ENCODE measurements around the gene ADAMTS17.

Gene ADAMTS17

GRCh38 chr15:100115066-100115710, 226.6 kb downstream of the ADAMTS17 start:
- no peak overlapping the region for H3K4me2 ChIP-seq (ENCODE audit: low read length)
- no peaks in the 10 kb centered on the region for H4K20me1 ChIP-seq (ENCODE audit: control insufficient read depth, insufficient read depth, low read depth, low read length)
- TF ChIP-seq CTCF (IDR thresholded peaks at IDR 0.05; ENCODE audit: low read depth, low read length, poor library complexity, severe bottlenecking) (no peak), EZH2phosphoT487 (IDR thresholded peaks at IDR 0.05; ENCODE audit: borderline replicate concordance, low read length) (no peak)
- H3K27ac ChIP-seq (ENCODE audit: low read depth, low read length): no peak overlapping the region
- H3K27me3 ChIP-seq (ENCODE audit: control insufficient read depth, low read length): no peaks in the 10 kb centered on the region
- no peaks in the 10 kb centered on the region for H3K4me1 ChIP-seq (ENCODE audit: control insufficient read depth, low read length)
- H3K9me3 ChIP-seq (ENCODE audit: control insufficient read depth, insufficient read depth, low read length): no peaks in the 10 kb centered on the region
- H3K9me2 ChIP-seq (replicated peaks; ENCODE audit: control insufficient read depth, low read length): no peaks in the 10 kb centered on the region
- H3K79me2 ChIP-seq (ENCODE audit: control insufficient read depth, low read length): no peaks in the 10 kb centered on the region
- no peaks in the 10 kb centered on the region for H3F3A ChIP-seq (ENCODE audit: control insufficient read depth, insufficient read depth)
- no peaks in the 10 kb centered on the region for H3K36me3 ChIP-seq (ENCODE audit: control insufficient read depth, low read length)
- H3K4me3 ChIP-seq (ENCODE audit: low read length): no peak overlapping the region

- Histone ChIP-seq H3K4me2 (ENCODE audit: low read length) (no peak overlapping the region), H3K9me2 (replicated peaks; ENCODE audit: control insufficient read depth, low read length) (no peaks in the 10 kb centered on the region), H3K36me3 (ENCODE audit: control insufficient read depth, low read length) (no peaks in the 10 kb centered on the region), H3K9me3 (ENCODE audit: control insufficient read depth, insufficient read depth, low read length) (no peaks in the 10 kb centered on the region), H3K27me3 (ENCODE audit: control insufficient read depth, low read length) (no peaks in the 10 kb centered on the region), H3F3A (ENCODE audit: control insufficient read depth, insufficient read depth) (no peaks in the 10 kb centered on the region), H4K20me1 (ENCODE audit: control insufficient read depth, insufficient read depth, low read depth, low read length) (no peaks in the 10 kb centered on the region), H3K4me3 (ENCODE audit: low read length) (no peak overlapping the region), H3K4me1 (ENCODE audit: control insufficient read depth, low read length) (no peaks in the 10 kb centered on the region), H3K79me2 (ENCODE audit: control insufficient read depth, low read length) (no peaks in the 10 kb centered on the region), H3K27ac (ENCODE audit: low read depth, low read length) (no peak overlapping the region)
- TF ChIP-seq EZH2phosphoT487 (IDR thresholded peaks at IDR 0.05; ENCODE audit: borderline replicate concordance, low read length): no peak
- no peak for TF ChIP-seq CTCF (IDR thresholded peaks at IDR 0.05; ENCODE audit: low read depth, low read length, poor library complexity, severe bottlenecking)
Observed at GRCh38 chr15:100114571-100114970, 227.2 kb downstream of the ADAMTS17 start.

- H3K36me3 ChIP-seq (ENCODE audit: control insufficient read depth, low read length): no peaks in the 10 kb centered on the region
- no peak overlapping the region for H3K4me2 ChIP-seq (ENCODE audit: low read length)
- H3F3A ChIP-seq (ENCODE audit: control insufficient read depth, insufficient read depth): no peaks in the 10 kb centered on the region
- TF ChIP-seq CTCF (IDR thresholded peaks at IDR 0.05; ENCODE audit: low read depth, low read length, poor library complexity, severe bottlenecking): no peak
- no peak for TF ChIP-seq EZH2phosphoT487 (IDR thresholded peaks at IDR 0.05; ENCODE audit: borderline replicate concordance, low read length)
- H3K9me2 ChIP-seq (replicated peaks; ENCODE audit: control insufficient read depth, low read length): no peaks in the 10 kb centered on the region
- no peaks in the 10 kb centered on the region for H3K79me2 ChIP-seq (ENCODE audit: control insufficient read depth, low read length)
- H3K27me3 ChIP-seq (ENCODE audit: control insufficient read depth, low read length): no peaks in the 10 kb centered on the region
- no peak overlapping the region for H3K27ac ChIP-seq (ENCODE audit: low read depth, low read length)
- no peak overlapping the region for H3K4me3 ChIP-seq (ENCODE audit: low read length)
- no peaks in the 10 kb centered on the region for H3K4me1 ChIP-seq (ENCODE audit: control insufficient read depth, low read length)
- no peaks in the 10 kb centered on the region for H3K9me3 ChIP-seq (ENCODE audit: control insufficient read depth, insufficient read depth, low read length)
- H4K20me1 ChIP-seq (ENCODE audit: control insufficient read depth, insufficient read depth, low read depth, low read length): no peaks in the 10 kb centered on the region
Observed at GRCh38 chr15:100114100-100114499, 227.7 kb downstream of the ADAMTS17 start.

All from DOHH2 (cell line).